Fibroblast of the conjunctiva (primary cell): ENCODE results near the gene GPR78.

Source experiments
- DNase-seq: peaks from one replicate; pipeline ENCODE4 v3.0.0-alpha.2; 2010; ENCODE audit warnings: low read depth

Gene GPR78

DNA sequence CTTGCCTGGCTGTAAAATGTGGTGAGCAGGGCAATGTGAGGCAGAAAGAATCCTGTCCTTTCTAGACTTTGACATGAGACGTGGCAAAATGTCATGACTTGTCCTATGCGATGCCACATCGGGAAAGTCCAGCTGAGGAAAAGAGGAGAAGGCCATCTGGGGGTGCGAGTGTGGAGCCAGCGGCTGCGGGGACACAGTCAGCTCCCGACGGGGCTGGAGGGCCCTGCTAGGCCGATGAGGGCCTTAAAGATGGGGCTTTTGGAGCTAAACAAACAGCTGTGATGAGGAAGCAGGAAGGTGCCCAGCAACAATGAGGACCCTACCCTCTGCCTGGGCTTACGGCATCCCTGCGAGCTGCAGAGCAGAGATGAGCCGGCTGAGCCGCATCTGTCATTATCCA, 20.1 kb downstream of the GPR78 start:
- DNase-seq, result no peak

DNA sequence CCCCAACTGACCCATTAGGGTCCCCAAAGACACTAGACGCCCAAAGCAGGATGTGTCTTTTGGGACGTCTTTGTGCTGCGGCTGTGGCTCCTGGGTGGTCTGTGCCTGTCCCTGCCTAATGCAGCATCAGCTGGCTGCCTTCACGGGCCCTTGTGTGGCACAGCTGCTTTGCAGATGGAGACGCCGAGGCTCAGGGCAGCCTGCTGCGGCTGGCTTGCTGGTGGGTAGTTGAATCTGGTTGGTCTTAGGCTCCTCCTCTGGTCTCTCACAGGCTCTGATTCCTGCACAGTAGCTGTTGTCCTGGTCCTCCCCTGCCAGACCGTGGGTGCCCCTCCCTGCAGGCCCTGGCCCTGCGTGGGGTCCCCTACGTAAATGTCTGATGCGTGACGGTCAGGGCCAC, 20.5 kb downstream of the GPR78 start:
- no peak for DNase-seq

DNA sequence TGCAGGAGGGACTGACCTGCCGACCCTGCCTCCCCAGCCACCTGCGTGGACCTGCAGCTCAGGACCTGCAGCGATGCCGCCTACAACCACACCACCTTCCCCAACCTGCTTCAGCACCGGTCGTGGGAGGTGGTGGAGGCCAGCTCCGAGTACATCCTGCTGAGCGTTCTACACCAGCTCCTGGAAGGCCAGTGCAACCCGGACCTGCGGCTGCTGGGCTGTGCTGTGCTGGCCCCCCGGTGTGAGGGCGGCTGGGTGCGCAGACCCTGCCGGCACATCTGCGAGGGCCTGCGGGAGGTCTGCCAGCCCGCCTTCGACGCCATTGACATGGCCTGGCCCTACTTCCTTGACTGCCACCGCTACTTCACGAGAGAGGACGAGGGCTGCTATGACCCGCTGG, 20.9 kb downstream of the GPR78 start:
- no peak for DNase-seq

DNA sequence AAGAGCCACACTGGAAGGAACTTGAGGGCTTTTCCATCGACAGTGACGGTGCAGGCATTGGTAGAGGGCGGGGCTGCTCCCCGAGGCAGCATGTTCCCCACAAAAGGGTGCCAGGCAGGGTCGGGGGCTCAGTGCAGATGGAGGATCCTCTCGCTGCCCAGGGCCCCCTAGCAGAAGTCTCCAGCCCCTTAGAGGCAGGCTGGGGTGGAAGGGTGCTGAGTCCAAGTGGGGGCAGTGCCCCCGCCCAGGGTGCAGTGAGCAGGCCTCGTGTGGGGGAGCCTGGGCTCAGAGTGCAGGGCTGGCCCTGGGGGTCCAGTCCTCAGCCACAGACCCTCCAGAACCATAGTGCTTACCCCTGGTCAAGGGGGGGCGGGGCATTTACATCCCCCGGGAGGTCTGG, 21.4 kb downstream of the GPR78 start:
- no peak for DNase-seq

DNA sequence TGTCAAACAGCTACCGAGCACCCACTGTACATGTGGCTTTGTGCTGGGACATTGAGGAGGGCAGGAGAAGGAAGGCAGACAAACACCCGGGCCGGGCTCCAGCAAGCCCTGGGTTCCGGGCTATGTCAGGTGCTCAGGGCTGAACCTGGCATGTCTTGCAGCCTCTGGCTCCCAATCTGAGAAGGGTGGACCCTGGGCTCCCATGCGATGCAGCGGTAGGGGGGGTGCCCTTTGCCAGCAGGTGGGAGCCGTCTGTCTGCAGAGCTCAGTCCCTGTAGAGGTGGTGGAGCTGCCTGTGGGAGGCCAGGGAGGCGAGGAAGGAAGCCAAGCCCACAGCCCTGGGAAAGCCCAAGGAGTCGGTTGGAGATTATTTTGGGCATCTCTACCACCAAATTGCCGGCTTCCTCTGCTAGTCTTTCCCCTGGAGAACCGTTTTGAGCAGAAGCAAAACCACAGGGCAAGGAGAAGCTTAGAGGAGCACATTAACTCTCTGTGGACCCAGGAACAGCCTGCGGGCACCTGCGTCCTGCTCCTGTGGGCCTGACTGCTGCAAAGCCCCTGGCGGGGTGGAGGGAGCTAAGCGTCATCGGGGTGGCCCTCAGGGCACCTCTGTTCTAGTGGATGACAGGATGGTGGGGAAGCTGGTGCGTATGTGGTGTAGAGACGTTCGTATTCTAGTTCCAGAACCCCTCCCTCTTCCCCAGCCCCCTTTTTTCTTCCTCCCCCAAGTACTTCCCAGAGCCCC, 22.7 kb downstream of the GPR78 start:
- no peak for DNase-seq

DNA sequence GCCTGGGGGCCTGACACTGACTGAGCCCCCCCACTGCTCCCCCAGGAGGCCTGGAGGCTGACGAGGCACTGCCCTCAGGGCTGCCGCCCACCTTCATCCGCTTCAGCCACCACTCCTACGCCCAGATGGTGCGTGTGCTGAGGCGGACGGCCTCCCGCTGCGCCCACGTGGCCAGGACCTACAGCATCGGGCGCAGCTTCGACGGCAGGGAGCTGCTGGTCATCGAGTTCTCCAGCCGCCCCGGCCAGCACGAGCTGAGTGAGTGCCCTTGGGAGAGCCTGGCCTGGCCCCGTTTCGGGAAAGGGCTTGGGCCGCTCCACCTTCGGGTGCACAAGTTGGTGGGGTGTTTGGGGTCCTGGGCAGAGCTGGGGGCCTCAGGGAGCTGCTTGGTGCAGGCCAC, 23.7 kb downstream of the GPR78 start:
- no peak for DNase-seq

DNA sequence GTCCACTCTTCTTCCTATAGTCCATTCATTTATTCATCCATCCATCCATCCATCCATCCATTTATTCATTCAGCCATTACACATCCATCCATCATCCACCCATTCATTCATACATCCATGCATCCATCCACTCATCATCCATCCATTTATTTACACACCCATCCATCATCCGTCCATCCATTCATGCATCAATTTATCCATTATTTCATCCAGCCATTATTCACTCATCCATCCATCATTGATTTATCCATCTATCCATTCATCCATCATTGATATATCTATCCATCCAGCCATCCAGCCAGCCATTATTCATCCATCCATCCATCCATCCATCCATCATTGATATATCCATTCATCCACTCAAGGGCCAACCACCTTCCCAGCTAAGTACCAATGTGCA, 25.1 kb downstream of the GPR78 start:
- DNase-seq, result no peak

DNA sequence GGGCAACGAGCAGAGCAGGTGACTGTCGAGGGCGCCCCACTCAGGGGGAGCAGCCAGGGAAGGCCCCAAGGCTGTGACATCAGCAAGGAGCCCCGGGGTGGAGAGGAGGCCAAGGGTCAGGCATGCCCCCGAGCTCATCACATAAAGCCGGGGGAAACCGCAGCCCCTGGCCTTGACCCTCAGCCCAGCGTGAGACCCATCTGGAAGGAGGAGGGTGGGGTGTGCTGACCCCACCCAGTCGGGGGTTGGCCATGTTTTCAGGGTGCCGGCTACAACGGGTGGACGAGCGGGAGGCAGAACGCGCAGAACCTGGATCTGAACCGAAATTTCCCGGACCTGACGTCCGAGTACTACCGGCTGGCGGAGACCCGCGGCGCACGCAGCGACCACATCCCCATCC, 26.3 kb downstream of the GPR78 start:
- DNase-seq, result no peak

DNA sequence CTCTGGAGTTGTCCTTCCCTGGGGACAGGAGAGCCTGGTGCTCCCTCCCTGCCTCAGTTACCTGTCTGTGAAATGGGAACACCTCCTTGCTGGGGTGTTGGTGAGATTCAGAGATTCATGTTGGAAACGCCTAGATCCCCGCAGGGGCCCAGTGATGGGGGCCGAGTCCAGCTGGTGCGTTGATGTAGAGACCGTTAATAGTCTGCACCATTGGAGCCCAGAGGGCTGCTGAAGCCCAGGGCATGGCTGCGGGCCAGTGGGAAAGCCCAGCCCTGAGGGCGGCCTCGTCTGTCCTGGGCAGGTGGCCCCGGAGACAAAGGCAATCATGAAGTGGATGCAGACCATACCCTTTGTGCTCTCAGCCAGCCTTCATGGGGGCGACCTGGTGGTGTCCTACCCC, 26.8 kb downstream of the GPR78 start:
- DNase-seq, result no peak

DNA sequence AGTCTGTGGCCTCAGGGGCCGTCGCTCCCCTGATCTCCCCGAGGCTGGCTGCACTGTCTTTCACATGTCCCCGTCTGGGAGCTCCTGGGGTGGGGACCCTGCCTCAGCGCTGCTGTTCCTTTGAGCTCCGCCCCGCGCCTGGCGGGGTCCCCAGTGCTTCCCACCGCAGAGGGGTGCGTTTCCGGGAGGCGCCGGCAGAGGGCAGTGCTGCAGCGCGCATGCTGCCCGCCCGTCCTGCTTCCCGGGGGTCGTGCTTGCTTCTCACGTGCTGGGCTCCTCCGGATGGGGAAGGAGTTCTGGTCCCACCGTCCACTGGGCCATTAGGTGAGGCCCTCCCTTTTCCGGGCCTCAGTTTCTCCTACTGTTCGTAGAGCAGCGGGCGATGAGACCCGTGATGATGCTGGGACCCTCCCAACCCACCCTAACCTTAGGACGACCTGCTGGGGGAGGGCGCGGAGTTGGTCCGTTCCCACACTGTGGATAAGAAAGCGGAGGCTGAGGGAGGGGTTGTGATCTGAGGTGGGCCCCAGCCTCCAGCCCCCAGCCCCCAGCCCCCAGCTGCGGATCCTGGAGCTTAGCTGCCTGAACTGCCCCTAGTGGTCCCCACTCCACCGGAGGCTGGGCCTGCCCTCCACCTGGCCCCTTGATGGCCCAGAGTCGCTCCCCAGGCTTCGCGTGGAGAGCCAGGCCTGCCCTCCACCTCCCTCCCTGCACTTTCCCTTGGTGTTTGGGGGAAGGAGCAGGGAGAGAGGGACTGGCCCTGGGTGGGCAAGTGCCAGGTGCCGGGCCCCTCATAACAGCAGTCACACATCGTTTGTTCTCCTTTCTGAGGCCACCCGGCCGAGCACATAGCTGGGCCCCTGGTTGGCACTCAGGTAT, 27.6 kb downstream of the GPR78 start:
- no peak for DNase-seq

DNA sequence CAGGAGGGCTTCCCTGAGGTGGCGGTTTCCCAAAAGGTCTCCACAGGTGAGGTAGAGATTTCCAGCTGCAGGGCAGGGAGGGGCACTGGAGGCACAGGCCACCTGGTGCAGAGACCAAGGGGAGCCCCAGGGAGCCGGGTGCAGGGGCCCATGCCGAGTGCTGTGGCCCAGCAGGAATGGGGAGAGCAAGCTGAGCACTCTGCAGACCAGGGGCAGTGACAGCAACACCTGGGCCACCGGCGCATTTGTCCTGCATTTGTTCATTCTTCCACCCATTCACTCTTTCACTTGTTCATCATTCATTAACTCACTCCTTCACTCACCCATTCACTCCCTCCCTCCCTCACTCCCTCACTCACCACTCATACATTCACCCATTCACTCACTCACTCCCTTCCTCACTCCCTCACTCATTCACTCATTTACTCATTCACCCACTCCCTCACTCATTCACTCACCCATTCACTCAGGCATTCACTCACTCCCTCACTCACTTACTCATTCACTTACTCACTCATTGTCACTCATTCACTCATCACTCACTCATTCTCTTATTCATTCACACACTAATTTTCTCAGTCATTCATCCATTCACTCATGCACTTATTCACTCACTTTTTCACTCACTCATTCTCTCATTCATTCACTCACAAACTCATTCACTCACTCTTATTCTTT, 28.7 kb downstream of the GPR78 start:
- no peak for DNase-seq

DNA sequence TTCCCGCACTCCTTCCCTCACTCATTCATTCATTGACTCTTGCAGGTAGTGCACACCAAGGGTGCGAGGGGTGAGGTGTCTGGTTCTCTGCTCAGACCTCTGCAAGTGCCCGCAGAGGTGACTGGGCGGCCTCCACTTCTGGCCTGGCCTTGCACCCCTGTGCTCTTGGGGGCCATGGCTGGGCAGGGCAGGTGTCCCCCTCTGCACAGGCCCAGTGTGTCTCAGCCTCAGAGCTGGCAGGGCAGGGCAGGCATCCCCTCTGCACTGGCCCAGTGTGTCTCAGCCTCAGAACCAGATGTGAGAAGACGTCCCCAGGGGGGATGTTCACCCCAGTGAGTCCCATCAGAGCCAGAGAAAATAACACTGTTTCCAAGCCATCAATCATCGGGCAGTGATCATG, 29.2 kb downstream of the GPR78 start:
- DNase-seq, result no peak

DNA sequence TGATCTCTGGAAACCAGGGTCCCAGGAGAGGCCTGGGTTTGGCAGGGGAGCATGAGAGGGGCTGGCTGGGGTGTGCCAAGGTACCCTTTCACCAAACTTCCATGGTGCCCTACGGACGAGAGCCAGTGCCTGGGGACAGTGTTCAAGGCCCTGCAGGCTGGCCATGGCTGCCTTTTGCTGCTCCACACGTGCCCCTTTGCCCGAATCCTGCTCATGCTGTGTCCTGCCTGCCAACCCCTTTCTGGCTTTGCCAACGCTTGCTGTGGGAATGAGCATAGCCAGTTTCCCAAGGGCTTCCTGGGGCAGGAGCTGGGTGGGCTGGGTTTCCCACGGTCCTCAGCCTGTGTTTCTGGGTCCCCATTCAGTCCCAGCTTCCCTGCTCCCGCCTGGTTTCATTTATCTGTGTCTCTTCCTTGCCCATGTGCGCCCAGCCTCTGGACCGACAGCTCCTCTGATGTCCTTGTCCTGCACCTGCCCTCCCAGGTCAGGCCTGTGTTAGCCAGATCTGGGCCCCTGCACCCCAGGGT, 29.7 kb downstream of the GPR78 start:
- DNase-seq, result no peak

DNA sequence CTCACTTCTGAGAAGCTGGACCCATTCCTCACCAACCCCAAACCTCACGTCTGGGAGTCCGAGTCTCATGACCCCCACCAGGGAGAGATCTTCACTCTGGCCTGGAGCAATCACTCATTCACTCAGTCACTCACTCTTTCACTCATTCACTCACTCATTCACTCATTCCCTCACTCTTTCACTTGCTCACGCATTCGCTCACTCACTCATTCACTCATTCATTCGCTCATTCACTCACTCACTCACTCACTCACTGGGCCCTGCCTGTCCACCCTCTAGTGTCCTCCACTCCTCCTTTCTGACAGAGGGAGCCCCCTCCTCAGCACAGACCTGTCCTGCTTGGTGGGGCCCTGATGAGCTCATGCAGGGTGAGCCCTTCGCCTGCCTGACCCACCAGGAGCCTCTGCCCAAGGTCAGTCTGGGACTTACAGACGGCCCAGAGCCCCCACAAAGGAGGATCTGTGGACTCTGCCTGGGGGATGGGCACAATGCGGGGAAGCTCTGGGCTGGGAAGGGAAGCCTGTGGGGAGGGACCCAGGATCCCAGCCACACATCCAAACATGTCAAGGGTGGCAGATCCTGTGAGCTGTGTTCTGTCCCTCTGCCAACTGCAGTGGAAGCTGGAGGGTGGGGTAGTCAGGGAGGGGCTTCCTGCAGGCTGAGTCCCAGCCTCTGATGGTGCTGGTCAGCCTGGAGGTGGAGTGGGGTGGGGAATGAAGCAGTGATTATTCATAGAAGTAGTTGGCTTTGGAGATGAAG, 30.8 kb downstream of the GPR78 start:
- no peak for DNase-seq

DNA sequence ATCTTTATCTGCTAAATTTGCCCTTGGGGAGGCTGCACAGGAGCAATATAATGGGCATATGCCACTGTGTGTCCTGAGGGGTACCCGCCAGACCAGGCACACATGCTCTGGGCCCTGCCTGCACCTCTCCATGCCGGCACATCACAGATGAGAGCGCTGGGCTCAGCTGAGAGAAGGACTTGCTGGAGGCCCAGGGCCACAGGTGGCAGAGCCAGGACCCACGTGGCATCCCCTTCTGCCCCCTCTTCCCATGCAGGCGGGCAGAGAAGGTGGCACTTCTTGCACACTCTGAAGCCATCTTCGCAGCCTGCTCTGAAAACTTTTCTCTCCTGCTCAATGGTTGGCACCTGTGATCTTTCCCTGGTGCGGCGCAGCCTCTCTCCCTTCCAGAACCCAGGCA, 32.5 kb downstream of the GPR78 start:
- no peak for DNase-seq

DNA sequence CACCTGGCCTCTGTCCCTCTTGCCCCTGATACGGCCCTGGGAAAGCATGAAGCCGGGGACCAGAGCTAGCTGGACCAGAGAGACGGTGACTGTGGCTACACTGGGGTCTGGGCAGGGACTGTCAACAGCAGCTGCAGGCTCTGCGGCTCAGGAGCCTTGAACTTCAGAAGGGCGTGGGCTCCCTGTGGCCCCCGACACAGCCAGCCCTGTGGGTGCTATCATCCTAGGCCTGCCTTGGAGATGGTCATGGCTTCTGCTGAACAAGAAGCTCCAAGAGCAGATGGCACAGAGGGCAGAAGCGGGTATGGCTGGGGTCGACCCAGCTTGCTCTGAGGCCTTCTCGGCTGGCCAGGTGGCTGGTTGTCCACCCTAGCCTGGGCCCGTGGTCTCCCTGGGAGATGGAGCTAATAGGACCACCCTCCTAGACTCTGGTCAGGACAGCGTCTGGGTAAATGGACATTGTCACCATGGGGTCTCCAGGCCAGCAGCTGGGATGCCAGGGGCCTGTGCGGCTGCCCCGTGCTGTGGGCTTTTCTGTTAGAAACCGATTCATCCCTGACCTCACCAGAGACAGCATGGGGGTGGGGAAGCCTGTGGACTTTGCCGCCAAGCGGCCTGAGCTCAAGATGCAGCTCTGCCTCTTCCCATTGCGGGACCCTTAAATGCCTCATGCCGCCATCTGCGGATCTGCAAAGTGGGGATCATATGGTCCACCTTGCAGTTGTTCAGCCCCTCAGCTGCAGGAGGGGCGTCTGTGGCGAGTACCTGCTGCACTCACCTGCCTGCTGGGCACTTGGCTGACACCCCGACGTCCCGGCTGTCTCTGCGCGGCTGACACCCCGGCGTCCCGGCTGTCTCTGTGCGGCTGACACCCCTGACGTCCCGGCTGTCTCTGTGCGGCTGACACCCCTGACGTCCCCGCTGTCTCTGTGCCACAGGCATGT, 33.5 kb downstream of the GPR78 start:
- no peak for DNase-seq

DNA sequence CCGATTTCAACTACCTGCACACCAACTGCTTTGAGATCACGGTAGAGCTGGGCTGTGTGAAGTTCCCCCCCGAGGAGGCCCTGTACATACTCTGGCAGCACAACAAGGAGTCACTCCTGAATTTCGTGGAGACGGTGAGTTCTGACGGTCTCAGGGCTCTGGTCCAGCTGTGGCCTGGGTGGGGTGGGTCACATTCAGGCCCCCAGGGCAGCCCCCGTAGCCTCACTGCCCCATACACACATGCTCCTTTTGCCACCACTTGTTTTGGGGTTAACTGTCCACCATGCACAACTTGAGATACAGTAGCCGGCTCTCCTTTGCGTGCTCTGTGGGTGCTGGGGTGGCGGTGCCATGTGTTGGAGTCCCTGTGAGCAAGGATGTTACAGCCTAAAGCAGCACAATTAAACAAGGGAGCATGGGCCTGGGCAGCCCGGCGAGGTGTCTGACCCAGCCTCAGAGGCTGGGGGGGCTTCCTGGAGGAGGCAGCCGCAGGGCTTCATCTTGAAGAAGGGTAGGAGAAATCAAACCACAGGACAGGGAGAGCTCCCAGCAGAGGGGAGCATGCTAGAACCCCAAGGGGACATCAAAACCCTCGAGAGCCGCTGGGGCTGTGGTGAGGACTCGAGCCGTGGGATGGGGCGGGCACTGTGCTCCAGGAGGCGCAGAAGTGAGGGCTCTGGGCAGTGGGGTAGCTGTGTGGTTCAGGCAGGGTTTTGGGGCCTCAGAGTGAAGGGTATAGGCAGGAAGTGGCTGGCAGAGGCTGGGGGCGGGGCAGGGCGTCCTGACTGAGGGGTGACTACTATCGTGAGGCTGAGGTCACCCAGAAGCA, 34.4 kb downstream of the GPR78 start:
- no peak for DNase-seq

DNA sequence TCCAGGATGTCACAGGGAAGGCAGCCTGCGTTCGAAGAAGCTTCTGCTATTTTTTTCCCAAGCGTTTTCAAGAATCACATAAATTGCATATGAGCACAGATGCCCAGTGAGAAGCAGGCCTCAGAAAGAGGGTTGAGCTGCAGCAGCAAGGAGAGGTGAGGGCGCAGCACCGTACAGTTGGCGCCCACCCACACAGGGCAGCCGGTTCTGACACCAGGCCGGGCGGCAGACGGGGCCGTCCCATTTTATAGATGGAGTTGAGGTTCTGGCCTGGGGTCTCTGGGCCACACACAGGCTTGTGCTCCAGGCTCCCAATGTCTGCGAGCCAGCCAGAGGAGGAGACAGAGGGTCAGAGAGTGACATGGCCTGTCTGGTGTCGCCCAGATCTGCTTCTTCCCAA, 35.2 kb downstream of the GPR78 start:
- DNase-seq, result no peak

DNA sequence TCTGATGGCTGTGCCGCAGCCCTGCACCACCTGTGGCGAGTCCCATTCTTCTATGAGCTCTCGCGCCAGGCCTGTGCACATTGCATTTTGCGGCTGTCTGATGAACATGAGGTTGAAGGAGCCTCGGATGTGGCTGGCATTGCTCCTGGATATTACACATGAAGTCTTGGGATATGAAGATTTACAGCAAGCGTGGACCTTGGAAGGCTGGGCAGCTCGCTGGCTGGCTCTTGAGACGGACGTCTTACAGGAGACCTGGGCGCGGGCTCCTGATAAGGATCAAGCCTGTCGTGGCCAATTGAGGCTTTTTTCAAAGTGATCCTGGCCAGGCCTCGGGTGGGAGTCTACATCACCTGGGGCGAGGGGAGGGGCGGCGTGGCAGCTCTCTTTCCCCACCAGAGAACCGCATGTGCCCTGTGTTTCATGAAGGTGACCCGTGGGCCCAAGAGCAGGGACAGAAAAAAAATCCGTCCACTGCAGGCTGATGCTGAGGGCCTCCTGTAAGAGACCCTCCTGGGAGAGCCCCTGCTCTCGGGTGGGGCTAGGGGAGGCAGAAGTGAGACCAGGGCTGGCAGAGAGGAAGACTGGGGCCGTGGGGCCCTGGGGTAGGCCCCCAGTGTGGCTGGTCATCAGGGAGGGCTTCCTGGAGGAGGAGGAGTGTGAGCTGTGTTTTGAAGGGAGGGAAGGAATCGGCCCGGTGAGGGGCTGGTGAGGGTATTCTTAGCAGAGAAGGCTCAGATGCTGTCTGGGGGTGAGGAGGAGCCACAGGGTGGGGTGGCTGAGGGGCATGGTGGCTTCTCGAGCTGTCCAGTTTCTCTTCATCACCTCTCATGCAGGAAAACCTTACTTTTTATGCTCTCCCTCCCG, 36.0 kb downstream of the GPR78 start:
- DNase-seq, result no peak
